NCI-H1417 (cell line): ENCODE results near the gene WDR6.

Experiments used
- DNase-seq, 3 experiments: peaks; one replicate each; lab custom pipeline; 2025; lab: John Stamatoyannopoulos, UW

Gene WDR6

GRCh38 chr3:49027634-49028033 is 20.4 kb downstream of the WDR6 start:
- DNase-seq, result no peak

- peak in 1 of 3 experiments; percentile 26 for DNase-seq
Measured at GRCh38 chr3:49028298-49028672, 21.1 kb downstream of the WDR6 start.

GRCh38 chr3:49028673-49029562 is 21.7 kb downstream of the WDR6 start, which contains the start of gene IMPDH2:
IMPDH2 (minus strand) TSS chr3:49029398; CDS start chr3:49029350, 48 bp downstream.
- peak; percentile 84 to 90 (median 89) for DNase-seq

- DNase-seq, result no peak
Measured at GRCh38 chr3:49029563-49029884, 22.3 kb downstream of the WDR6 start.

GRCh38 chr3:49030321-49030720 is 23.1 kb downstream of the WDR6 start:
- no peak for DNase-seq

GRCh38 chr3:49032646-49033304 is 25.6 kb downstream of the WDR6 start:
- no peak for DNase-seq

- DNase-seq, result no peak
Measured at GRCh38 chr3:49034650-49035049, 27.5 kb downstream of the WDR6 start.

- no peak for DNase-seq
Measured at GRCh38 chr3:49035281-49035680, 28.1 kb downstream of the WDR6 start.

GRCh38 chr3:49053543-49053942 is 46.4 kb downstream of the WDR6 start:
- no peak for DNase-seq

GRCh38 chr3:49054344-49054862 is 47.2 kb downstream of the WDR6 start:
- DNase-seq, result no peak

- no peak for DNase-seq
Measured at GRCh38 chr3:49057268-49057667, 50.1 kb downstream of the WDR6 start.

GRCh38 chr3:49058011-49058410 is 50.8 kb downstream of the WDR6 start:
- no peak for DNase-seq
